HEK293 (cell line): Measurements from ENCODE around the gene KLRC3.

Source experiments
- CTCF ChIA-PET: fragments of 350-600 bp; formaldehyde crosslinking; extraction: SDS; loops from one replicate; lab custom pipeline; 2021; ENCODE audit warnings: antibody characterized with exemption; lab: Yijun Ruan, JAX
- POLR2A ChIA-PET: fragments of 300-600 bp; formaldehyde crosslinking; extraction: SDS; loops from one replicate; lab custom pipeline; 2020; ENCODE audit warnings: antibody characterized with exemption, inconsistent platforms; lab: Yijun Ruan, JAX
- H3K27ac ChIP-seq: fragments of 200-500 bp; sonication (Bioruptor generic); 2 replicates; pipeline ENCODE4 v1.5.1; 2014; ENCODE audit warnings: low read depth, low read length, control low read depth, inconsistent platforms; ENCODE audit errors: extremely low read depth
- H3K36me3 ChIP-seq, 2 experiments: fragments of 200-500 bp in 1 of 2; sonication (Bioruptor generic) in 1 of 2; 1 replicate in 1 of 2; 2 replicates in 1 of 2; pipeline ENCODE4 v1.5.1; 2014 to 2017; ENCODE audit warnings: inconsistent platforms in 2 of 2, low read length in 2 of 2; ENCODE audit not compliant: control insufficient read depth in 2 of 2, insufficient read depth in 1 of 2
- H3K4me1 ChIP-seq: fragments of 200-500 bp; sonication (Bioruptor generic); 2 replicates; pipeline ENCODE4 v1.5.1; 2014; ENCODE audit warnings: mild to moderate bottlenecking, low read length, inconsistent platforms; ENCODE audit not compliant: control insufficient read depth, insufficient read depth
- H3K4me3 ChIP-seq: 2 replicates; pipeline ENCODE4 v1.5.1; 2011; ENCODE audit warnings: low read depth, mild to moderate bottlenecking, control low read depth, low read length, moderate library complexity
- H3K9me3 ChIP-seq: fragments of 200-500 bp; sonication (Bioruptor generic); 2 replicates; pipeline ENCODE4 v1.5.1; 2014; ENCODE audit warnings: low read depth, low read length, inconsistent platforms; ENCODE audit not compliant: control insufficient read depth, insufficient read depth
- EGR2 ChIP-seq: fragments of 450-650 bp; formaldehyde crosslinking; IDR thresholded peaks from 2 replicates; pipeline ENCODE4 v1.5.1; 2016; ENCODE audit warnings: low read depth, missing biosample characterization, missing genetic modification characterization
- FEZF1 ChIP-seq: fragments of 450-650 bp; formaldehyde crosslinking; IDR thresholded peaks from 2 replicates; pipeline ENCODE4 v1.5.1; 2016; ENCODE audit warnings: missing biosample characterization, missing genetic modification characterization
- GLI4 ChIP-seq: fragments of 450-650 bp; formaldehyde crosslinking; IDR thresholded peaks from 2 replicates; pipeline ENCODE4 v1.5.1; 2016; ENCODE audit warnings: missing biosample characterization, missing genetic modification characterization
- KLF16 ChIP-seq: fragments of 450-650 bp; formaldehyde crosslinking; IDR thresholded peaks from 2 replicates; pipeline ENCODE4 v1.5.1; 2017; ENCODE audit warnings: missing biosample characterization, missing genetic modification characterization
- KLF8 ChIP-seq: fragments of 450-650 bp; formaldehyde crosslinking; IDR thresholded peaks from 2 replicates; pipeline ENCODE4 v1.5.1; 2016; ENCODE audit warnings: missing biosample characterization, missing genetic modification characterization
- MZF1 ChIP-seq: fragments of 450-650 bp; formaldehyde crosslinking; IDR thresholded peaks from 2 replicates; pipeline ENCODE4 v1.5.1; 2017; ENCODE audit warnings: missing biosample characterization, missing genetic modification characterization, borderline replicate concordance
- PBX3 ChIP-seq: sonication (generic); formaldehyde crosslinking; IDR thresholded peaks from 2 replicates; pipeline ENCODE4 v1.8.1; 2022; ENCODE audit warnings: mild to moderate bottlenecking, moderate library complexity, missing genetic modification reagents
- PRDM1 ChIP-seq: fragments of 450-650 bp; formaldehyde crosslinking; IDR thresholded peaks from 2 replicates; pipeline ENCODE4; 2016; ENCODE audit warnings: missing biosample characterization, missing genetic modification characterization
- PRDM10 ChIP-seq: fragments of 450-650 bp; formaldehyde crosslinking; IDR thresholded peaks from 2 replicates; pipeline ENCODE4 v1.5.1; 2016; ENCODE audit warnings: missing biosample characterization, missing genetic modification characterization
- SP7 ChIP-seq: fragments of 450-650 bp; formaldehyde crosslinking; IDR thresholded peaks from 2 replicates; pipeline ENCODE4 v1.5.1; 2016; ENCODE audit warnings: missing biosample characterization, missing genetic modification characterization
- YY2 ChIP-seq: fragments of 450-650 bp; formaldehyde crosslinking; IDR thresholded peaks from 2 replicates; pipeline ENCODE4 v1.5.1; 2016; ENCODE audit warnings: missing biosample characterization, missing genetic modification characterization
- ZBTB1 ChIP-seq: fragments of 450-650 bp; formaldehyde crosslinking; IDR thresholded peaks from 2 replicates; pipeline ENCODE4 v1.5.1; 2016; ENCODE audit warnings: missing biosample characterization, missing genetic modification characterization
- ZBTB20 ChIP-seq: fragments of 450-650 bp; formaldehyde crosslinking; IDR thresholded peaks from 2 replicates; pipeline ENCODE4 v1.5.1; 2016; ENCODE audit warnings: missing biosample characterization, missing genetic modification characterization
- ZBTB8A ChIP-seq: fragments of 450-650 bp; formaldehyde crosslinking; IDR thresholded peaks from 2 replicates; pipeline ENCODE4 v1.5.1; 2016; ENCODE audit warnings: missing biosample characterization, missing genetic modification characterization
- ZNF114 ChIP-seq: fragments of 450-650 bp; formaldehyde crosslinking; IDR thresholded peaks from 2 replicates; pipeline ENCODE4 v1.5.0; 2017; ENCODE audit warnings: missing biosample characterization, missing genetic modification characterization
- ZNF157 ChIP-seq: fragments of 450-650 bp; formaldehyde crosslinking; IDR thresholded peaks from 2 replicates; pipeline ENCODE4 v1.5.1; 2016; ENCODE audit warnings: missing biosample characterization, missing genetic modification characterization
- ZNF223 ChIP-seq: fragments of 450-650 bp; formaldehyde crosslinking; IDR thresholded peaks from 2 replicates; pipeline ENCODE4 v1.5.1; 2016; ENCODE audit warnings: missing biosample characterization, missing genetic modification characterization
- ZNF26 ChIP-seq: fragments of 450-650 bp; formaldehyde crosslinking; IDR thresholded peaks from 2 replicates; pipeline ENCODE4 v1.5.1; 2016; ENCODE audit warnings: missing biosample characterization, missing genetic modification characterization
- ZNF280C ChIP-seq: fragments of 450-650 bp; formaldehyde crosslinking; IDR thresholded peaks from 2 replicates; pipeline ENCODE4 v1.5.1; 2016; ENCODE audit warnings: missing biosample characterization, missing genetic modification characterization
- ZNF350 ChIP-seq: fragments of 450-650 bp; formaldehyde crosslinking; IDR thresholded peaks from 2 replicates; pipeline ENCODE4 v1.5.0; 2017; ENCODE audit warnings: missing biosample characterization, mild to moderate bottlenecking, missing genetic modification characterization
- ZNF362 ChIP-seq: fragments of 450-650 bp; formaldehyde crosslinking; IDR thresholded peaks from 2 replicates; pipeline ENCODE4 v1.5.1; 2016; ENCODE audit warnings: missing biosample characterization, missing genetic modification characterization
- ZNF391 ChIP-seq: fragments of 450-650 bp; formaldehyde crosslinking; IDR thresholded peaks from 2 replicates; pipeline ENCODE4 v1.5.1; 2016; ENCODE audit warnings: low read depth, missing biosample characterization, missing genetic modification characterization, borderline replicate concordance
- ZNF423 ChIP-seq: fragments of 450-650 bp; formaldehyde crosslinking; IDR thresholded peaks from 2 replicates; pipeline ENCODE4 v1.5.1; 2016; ENCODE audit warnings: missing biosample characterization, missing genetic modification characterization
- ZNF544 ChIP-seq: fragments of 450-650 bp; formaldehyde crosslinking; IDR thresholded peaks from 2 replicates; pipeline ENCODE4 v1.5.0; 2017; ENCODE audit warnings: missing biosample characterization, missing genetic modification characterization
- ZNF560 ChIP-seq: fragments of 450-650 bp; formaldehyde crosslinking; IDR thresholded peaks from 2 replicates; pipeline ENCODE4 v1.5.1; 2017; ENCODE audit warnings: missing biosample characterization, missing genetic modification characterization, borderline replicate concordance
- ZNF623 ChIP-seq: fragments of 450-650 bp; formaldehyde crosslinking; IDR thresholded peaks from 2 replicates; pipeline ENCODE4 v1.5.1; 2016; ENCODE audit warnings: missing biosample characterization, missing genetic modification characterization
- ZNF629 ChIP-seq: fragments of 450-650 bp; formaldehyde crosslinking; IDR thresholded peaks from 2 replicates; pipeline ENCODE4 v1.5.1; 2017; ENCODE audit warnings: missing biosample characterization, missing genetic modification characterization
- ZNF837 ChIP-seq: fragments of 450-650 bp; formaldehyde crosslinking; IDR thresholded peaks from 2 replicates; pipeline ENCODE4 v1.5.1; 2016; ENCODE audit warnings: missing biosample characterization, missing genetic modification characterization
- ZNF843 ChIP-seq: fragments of 450-650 bp; formaldehyde crosslinking; IDR thresholded peaks from 2 replicates; pipeline ENCODE4 v1.5.1; 2016; ENCODE audit warnings: missing biosample characterization, missing genetic modification characterization

Gene KLRC3

GRCh38 chr12:10362828-10363657 lies 57.4 kb downstream of the KLRC3 start:
- H3K27ac ChIP-seq: peak overlapping the region; percentile 95
- POLR2A ChIA-PET: no interaction called here
- H3K4me1 ChIP-seq: peaks cover 20% of the 10 kb centered on the region
- H3K9me3 ChIP-seq: no peaks in the 10 kb centered on the region
- no peaks in the 10 kb centered on the region for H3K36me3 ChIP-seq
- CTCF ChIA-PET: interaction anchor here (0.7 to 1.0 kb wide), 2 partner anchors 22 to 32 kb away, joined by 4 read pairs; no protein-coding TSS in a partner anchor
- H3K4me3 ChIP-seq: peak overlapping the region; percentile 74
- no peak for TF ChIP-seq PBX3 (CRISPR knock-in tag)
- TF ChIP-seq EGR2 (tag by site-specific recombination): no peak
- TF ChIP-seq ZNF837 (tag by site-specific recombination): no peak
- TF ChIP-seq ZNF423 (tag by site-specific recombination): no peak
- no peak for TF ChIP-seq ZNF280C (tag by site-specific recombination)
- no peak for TF ChIP-seq SP7
- TF ChIP-seq ZNF391 (tag by site-specific recombination): no peak
- peak; percentile 76; the same call in 1 of the 2 replicates for TF ChIP-seq MZF1 (tag by site-specific recombination)
- no peak for TF ChIP-seq ZNF114 (tag by site-specific recombination)
- TF ChIP-seq PRDM10 (tag by site-specific recombination): peak; percentile 95
- TF ChIP-seq GLI4: no peak
- no peak for TF ChIP-seq ZNF157
- TF ChIP-seq ZNF26: no peak
- no peak for TF ChIP-seq ZNF544
- no peak; the same call in none of the 2 replicates for TF ChIP-seq FEZF1 (tag by site-specific recombination)
- TF ChIP-seq KLF8: 0 out of 2 replicates have a peak, but pooled peaks have one; percentile 21
- peak; percentile 85 for TF ChIP-seq ZNF843 (tag by site-specific recombination)
- TF ChIP-seq ZBTB20 (tag by site-specific recombination): 0 out of 2 replicates have a peak, but pooled peaks have one; percentile 23
- TF ChIP-seq ZNF223: no peak
- TF ChIP-seq YY2 (tag by site-specific recombination): no peak
- no peak for TF ChIP-seq ZNF350 (tag by site-specific recombination)
- TF ChIP-seq ZBTB8A (tag by site-specific recombination): peak; percentile 27; the same call in 1 of the 2 replicates
- peak; percentile 80; the same call in 1 of the 2 replicates for TF ChIP-seq ZNF362 (tag by site-specific recombination)
- no peak for TF ChIP-seq KLF16
- no peak for TF ChIP-seq ZNF623 (tag by site-specific recombination)
- no peak for TF ChIP-seq ZNF560 (tag by site-specific recombination)
- TF ChIP-seq ZBTB1 (tag by site-specific recombination): no peak
- TF ChIP-seq PRDM1: 0 out of 2 replicates have a peak, but pooled peaks have one; percentile 40
- TF ChIP-seq ZNF629 (tag by site-specific recombination): peak; percentile 71
